ENCODE results near the gene ZNF326. TPM values are rescaled to one million over a fixed set of nuclear protein-coding genes. Genes with fewer than 3 reads are reported as not detected.

ZNF326 gene, protein sequence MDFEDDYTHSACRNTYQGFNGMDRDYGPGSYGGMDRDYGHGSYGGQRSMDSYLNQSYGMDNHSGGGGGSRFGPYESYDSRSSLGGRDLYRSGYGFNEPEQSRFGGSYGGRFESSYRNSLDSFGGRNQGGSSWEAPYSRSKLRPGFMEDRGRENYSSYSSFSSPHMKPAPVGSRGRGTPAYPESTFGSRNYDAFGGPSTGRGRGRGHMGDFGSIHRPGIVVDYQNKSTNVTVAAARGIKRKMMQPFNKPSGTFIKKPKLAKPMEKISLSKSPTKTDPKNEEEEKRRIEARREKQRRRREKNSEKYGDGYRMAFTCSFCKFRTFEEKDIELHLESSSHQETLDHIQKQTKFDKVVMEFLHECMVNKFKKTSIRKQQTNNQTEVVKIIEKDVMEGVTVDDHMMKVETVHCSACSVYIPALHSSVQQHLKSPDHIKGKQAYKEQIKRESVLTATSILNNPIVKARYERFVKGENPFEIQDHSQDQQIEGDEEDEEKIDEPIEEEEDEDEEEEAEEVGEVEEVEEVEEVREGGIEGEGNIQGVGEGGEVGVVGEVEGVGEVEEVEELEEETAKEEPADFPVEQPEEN
- total RNA-seq (2022; extraction: Qiagen RNA extraction): 15.9 to 17.2 TPM (median 16.4 TPM) in 5 replicates

DNA sequence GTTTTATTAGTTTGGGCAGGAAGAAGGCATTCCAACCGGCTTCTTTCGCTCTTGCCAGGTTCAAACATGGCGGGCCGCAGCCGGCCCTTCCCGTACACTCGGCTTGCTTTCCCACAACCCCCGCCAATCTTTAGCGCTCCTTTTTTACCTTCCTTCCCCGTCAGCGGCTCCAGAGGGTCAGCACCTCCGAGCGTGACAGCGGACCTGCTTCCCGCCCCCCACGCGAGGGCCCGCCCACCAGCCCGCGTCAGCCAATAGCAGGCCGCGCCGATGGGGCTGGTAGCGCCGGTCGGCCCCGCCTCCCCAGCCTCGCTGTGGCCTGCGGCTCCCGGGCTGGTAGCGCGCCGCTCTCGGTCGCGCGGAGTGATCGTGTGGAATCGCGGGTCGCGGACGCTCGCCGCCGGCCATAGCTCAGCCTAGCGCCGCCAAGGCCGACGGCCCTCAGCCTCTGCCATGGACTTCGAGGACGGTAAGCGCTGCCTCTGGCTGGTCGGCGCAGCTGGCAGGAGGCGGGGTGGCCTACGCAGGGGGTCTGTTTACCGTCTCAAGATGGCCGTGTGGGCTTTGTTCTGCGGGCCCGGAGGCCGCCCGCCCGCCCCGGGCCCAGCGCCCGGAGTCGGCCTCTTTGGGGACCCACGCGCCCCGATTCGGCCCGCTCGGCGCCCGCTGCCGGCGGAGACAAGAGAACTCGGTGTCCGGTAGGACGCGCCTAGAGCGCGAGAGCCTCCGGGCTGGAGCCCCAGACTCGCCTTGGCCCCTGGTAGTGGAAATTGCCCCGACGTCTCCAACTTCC lies at the start of gene ZNF326:
Gene ZNF326, plus strand, starts transcription at position 306 of the 793 bp plus-strand sequence. Its CDS starts 148 bp downstream, at position 454.

Other genes with a start within 250 kb of the ZNF326 start
- 30.8 to 37.7 TPM (median 34.6 TPM) in 5 replicates for gene LRRC8D, start 174.1 kb upstream of the ZNF326 start, total RNA-seq (2022; extraction: Qiagen RNA extraction)